HG02840 (cell line): ENCODE results near the gene SMARCD3.

Experiments
- ATAC-seq: cut with Tn5 transposase; IDR thresholded peaks from one replicate; pipeline ENCODE4 v1.9.1; 2021; ENCODE audit warnings: mild to moderate bottlenecking, moderate library complexity, moderate number of reproducible peaks; ENCODE audit not compliant: unreplicated experiment, low FRiP score

Gene SMARCD3

GRCh38 chr7:151250181-151251132 is 2.0 kb upstream of the SMARCD3 start:
- ATAC-seq, result no peak

GRCh38 chr7:151249732-151250072 is 1.2 kb upstream of the SMARCD3 start:
- ATAC-seq, result no peak

GRCh38 chr7:151249034-151249731 is 689 bp upstream of the SMARCD3 start:
- no peak for ATAC-seq

- no peak for ATAC-seq
Measured at GRCh38 chr7:151247611-151248345, 716 bp downstream of the SMARCD3 start.

- ATAC-seq, result no peak
Measured at GRCh38 chr7:151246851-151247580, 1.5 kb downstream of the SMARCD3 start.

- no peak for ATAC-seq
Measured at GRCh38 chr7:151246102-151246850, 2.2 kb downstream of the SMARCD3 start.

GRCh38 chr7:151245360-151246101 is 3.0 kb downstream of the SMARCD3 start:
- ATAC-seq, result no peak

GRCh38 chr7:151244841-151245346 is 3.6 kb downstream of the SMARCD3 start:
- ATAC-seq, result no peak

- ATAC-seq, result no peak
Measured at GRCh38 chr7:151244196-151244840, 4.2 kb downstream of the SMARCD3 start.

- no peak for ATAC-seq
Measured at GRCh38 chr7:151243408-151244195, 4.9 kb downstream of the SMARCD3 start.

GRCh38 chr7:151243045-151243349 is 5.5 kb downstream of the SMARCD3 start:
- ATAC-seq, result no peak

GRCh38 chr7:151242159-151243044 is 6.1 kb downstream of the SMARCD3 start:
- ATAC-seq, result no peak

- ATAC-seq, result no peak
Measured at GRCh38 chr7:151241755-151242096, 6.8 kb downstream of the SMARCD3 start.

- ATAC-seq, result no peak
Measured at GRCh38 chr7:151240942-151241754, 7.3 kb downstream of the SMARCD3 start.

- no peak for ATAC-seq
Measured at GRCh38 chr7:151240536-151240935, 8.0 kb downstream of the SMARCD3 start.

GRCh38 chr7:151239837-151240459 is 8.5 kb downstream of the SMARCD3 start:
- ATAC-seq, result no peak
